Activated CD4-positive, alpha-beta T cell treated with anti-CD3 and anti-CD28 coated beads, Interleukin-2, amount 10 ng/mL, durations not matched to agents 24 days and 14 days (primary cell): Measurements from ENCODE around the gene SERPINA12. TPM values are rescaled to one million over a fixed set of nuclear protein-coding genes. Genes with fewer than 3 reads are reported as not detected.

ENCODE experiments used
- DNase-seq: peaks from one replicate; pipeline ENCODE4 v3.0.0; 2022
- H3K27ac Mint-ChIP-seq: one replicate; pipeline ENCODE4 v1.8.0; 2022; ENCODE audit warnings: mild to moderate bottlenecking, mixed read lengths
- H3K27me3 Mint-ChIP-seq: one replicate; pipeline ENCODE4 v1.8.0; 2022; ENCODE audit warnings: mixed read lengths
- H3K36me3 Mint-ChIP-seq: one replicate; pipeline ENCODE4 v1.8.0; 2022; ENCODE audit warnings: low read depth, mild to moderate bottlenecking, mixed read lengths
- H3K4me1 Mint-ChIP-seq: one replicate; pipeline ENCODE4 v1.8.0; 2021; ENCODE audit warnings: mixed read lengths
- H3K4me3 Mint-ChIP-seq: one replicate; pipeline ENCODE4 v1.8.0; 2022; ENCODE audit warnings: mild to moderate bottlenecking, moderate library complexity, mixed read lengths
- H3K9me3 Mint-ChIP-seq: one replicate; pipeline ENCODE4 v1.8.0; 2021; ENCODE audit warnings: mixed read lengths
- intact Hi-C: fragments of 100-400 bp; cut with micrococcal nuclease; formaldehyde crosslinking; loops from one replicate; pipeline ENCODE4 v1.15.1; 2023
- total RNA-seq: library from RNA; stranded (reverse); gene quantifications from 2 replicates; pipeline ENCODE4 v1.2.3, GENCODE V29; 2022

The SERPINA12 gene
- total RNA-seq, 1 donor from 2014 or later = not detected

- Mint-ChIP-seq H3K9me3 (peaks cover 4% of the 10 kb centered on the region), H3K4me1 (no peaks in the 10 kb centered on the region), H3K27me3 (no peaks in the 10 kb centered on the region), H3K4me3 (no peak overlapping the region), H3K27ac (no peak overlapping the region), H3K36me3 (no peaks in the 10 kb centered on the region)
- no peak for DNase-seq
- intact Hi-C loops = no loop called here
These were observed 35.4 kb downstream of the SERPINA12 start for GRCh38 chr14:94473666-94474410.

GRCh38 chr14:94472842-94473241 lies 36.4 kb downstream of the SERPINA12 start:
- intact Hi-C loops = no loop called here
- no peak for DNase-seq
- no peak overlapping the region for H3K4me3 Mint-ChIP-seq
- no peaks in the 10 kb centered on the region for H3K4me1 Mint-ChIP-seq
- H3K9me3 Mint-ChIP-seq = peaks cover 4% of the 10 kb centered on the region
- H3K27ac Mint-ChIP-seq = no peak overlapping the region
- no peaks in the 10 kb centered on the region for H3K27me3 Mint-ChIP-seq
- H3K36me3 Mint-ChIP-seq = no peaks in the 10 kb centered on the region

GRCh38 chr14:94471045-94471444 lies 38.2 kb downstream of the SERPINA12 start:
- H3K9me3 Mint-ChIP-seq = peaks cover 9% of the 10 kb centered on the region
- DNase-seq = no peak
- no peak overlapping the region for H3K4me3 Mint-ChIP-seq
- no peak overlapping the region for H3K27ac Mint-ChIP-seq
- no peaks in the 10 kb centered on the region for H3K36me3 Mint-ChIP-seq
- no peaks in the 10 kb centered on the region for H3K27me3 Mint-ChIP-seq
- intact Hi-C loops = no loop called here
- H3K4me1 Mint-ChIP-seq = no peaks in the 10 kb centered on the region

- DNase-seq = no peak
These were observed 39.0 kb downstream of the SERPINA12 start for GRCh38 chr14:94470311-94470710.

GRCh38 chr14:94469261-94469660 lies 40.0 kb downstream of the SERPINA12 start:
- Mint-ChIP-seq H3K4me3 (no peak overlapping the region), H3K27me3 (no peaks in the 10 kb centered on the region), H3K36me3 (no peaks in the 10 kb centered on the region), H3K9me3 (peaks cover 13% of the 10 kb centered on the region), H3K27ac (no peak overlapping the region), H3K4me1 (no peaks in the 10 kb centered on the region)
- intact Hi-C loops = no loop called here
- DNase-seq = no peak

More at GRCh38 chr14:94470311-94470710, 39.0 kb downstream of the SERPINA12 start:
- H3K36me3 Mint-ChIP-seq = no peaks in the 10 kb centered on the region
- no peak overlapping the region for H3K4me3 Mint-ChIP-seq
- H3K4me1 Mint-ChIP-seq = no peaks in the 10 kb centered on the region
- peaks cover 13% of the 10 kb centered on the region for H3K9me3 Mint-ChIP-seq
- no peak overlapping the region for H3K27ac Mint-ChIP-seq
- intact Hi-C loops = no loop called here
- no peaks in the 10 kb centered on the region for H3K27me3 Mint-ChIP-seq

- H3K27ac Mint-ChIP-seq = no peak overlapping the region
- no peaks in the 10 kb centered on the region for H3K4me1 Mint-ChIP-seq
- H3K27me3 Mint-ChIP-seq = no peaks in the 10 kb centered on the region
These were observed 41.3 kb downstream of the SERPINA12 start for GRCh38 chr14:94467728-94468520.

GRCh38 chr14:94466706-94467370 lies 42.4 kb downstream of the SERPINA12 start:
- H3K36me3 Mint-ChIP-seq = no peaks in the 10 kb centered on the region

More at GRCh38 chr14:94467728-94468520, 41.3 kb downstream of the SERPINA12 start:
- Mint-ChIP-seq H3K9me3 (peaks cover 13% of the 10 kb centered on the region), H3K36me3 (no peaks in the 10 kb centered on the region), H3K4me3 (no peak overlapping the region)
- no peak for DNase-seq
- intact Hi-C loops = no loop called here

GRCh38 chr14:94465042-94465441 lies 44.2 kb downstream of the SERPINA12 start:
- H3K27me3 Mint-ChIP-seq = no peaks in the 10 kb centered on the region
- DNase-seq = no peak
- no peaks in the 10 kb centered on the region for H3K36me3 Mint-ChIP-seq
- no peaks in the 10 kb centered on the region for H3K4me1 Mint-ChIP-seq
- intact Hi-C loops = no loop called here
- no peak overlapping the region for H3K4me3 Mint-ChIP-seq
- H3K27ac Mint-ChIP-seq = no peak overlapping the region
- peaks cover 17% of the 10 kb centered on the region for H3K9me3 Mint-ChIP-seq

More at GRCh38 chr14:94466706-94467370, 42.4 kb downstream of the SERPINA12 start:
- Mint-ChIP-seq H3K27ac (no peak overlapping the region), H3K4me1 (no peaks in the 10 kb centered on the region), H3K9me3 (peaks cover 17% of the 10 kb centered on the region), H3K4me3 (no peak overlapping the region), H3K27me3 (no peaks in the 10 kb centered on the region)
- intact Hi-C loops = no loop called here
- no peak for DNase-seq

- DNase-seq = no peak
- H3K27ac Mint-ChIP-seq = no peak overlapping the region
- H3K27me3 Mint-ChIP-seq = no peaks in the 10 kb centered on the region
- no peaks in the 10 kb centered on the region for H3K4me1 Mint-ChIP-seq
- peaks cover 17% of the 10 kb centered on the region for H3K9me3 Mint-ChIP-seq
- intact Hi-C loops = no loop called here
- H3K36me3 Mint-ChIP-seq = no peaks in the 10 kb centered on the region
- H3K4me3 Mint-ChIP-seq = no peak overlapping the region
These were observed 45.0 kb downstream of the SERPINA12 start for GRCh38 chr14:94464290-94464689.

- Mint-ChIP-seq H3K9me3 (peaks cover 14% of the 10 kb centered on the region), H3K27me3 (no peaks in the 10 kb centered on the region), H3K27ac (no peak overlapping the region), H3K4me3 (no peak overlapping the region), H3K36me3 (no peaks in the 10 kb centered on the region), H3K4me1 (no peaks in the 10 kb centered on the region)
- intact Hi-C loops = no loop called here
- no peak for DNase-seq
These were observed 46.3 kb downstream of the SERPINA12 start for GRCh38 chr14:94462763-94463572.

- Mint-ChIP-seq H3K4me1 (no peaks in the 10 kb centered on the region), H3K36me3 (no peaks in the 10 kb centered on the region), H3K9me3 (peaks cover 11% of the 10 kb centered on the region), H3K27me3 (peaks cover 5% of the 10 kb centered on the region), H3K27ac (no peak overlapping the region), H3K4me3 (no peak overlapping the region)
- DNase-seq = no peak
- intact Hi-C loops = no loop called here
These were observed 47.1 kb downstream of the SERPINA12 start for GRCh38 chr14:94462219-94462551.

GRCh38 chr14:94461526-94462218 lies 47.6 kb downstream of the SERPINA12 start:
- Mint-ChIP-seq H3K27ac (no peak overlapping the region), H3K9me3 (peaks cover 11% of the 10 kb centered on the region), H3K4me3 (no peak overlapping the region), H3K4me1 (no peaks in the 10 kb centered on the region), H3K27me3 (peaks cover 5% of the 10 kb centered on the region), H3K36me3 (no peaks in the 10 kb centered on the region)
- intact Hi-C loops = no loop called here
- no peak for DNase-seq
